ENCODE measurements around the gene S1PR3. TPM values are rescaled to one million over a fixed set of nuclear protein-coding genes. Genes with fewer than 3 reads are reported as not detected.

S1PR3 gene
- total RNA-seq, 4 donors from 2014 or later: 1.9 to 6.7 (median 4.3) TPM

- no peaks in the 10 kb centered on the region for H3K27me3 ChIP-seq
- H3K9me3 ChIP-seq: no peaks in the 10 kb centered on the region
- H3K4me1 ChIP-seq: peaks cover 0 to 8% (median 0%) of the 10 kb centered on the region in 4 donors
- no peaks in the 10 kb centered on the region for H3K36me3 ChIP-seq
- DNase-seq: no peak
- TF ChIP-seq POLR2A (IDR thresholded peaks at IDR 0.05): no peak
- no peak for TF ChIP-seq CTCF (IDR thresholded peaks at IDR 0.05)
- H3K27ac ChIP-seq: peak overlapping the region in 3 of 4 donors; percentile 17 to 78 (median 21)
- H3K4me3 ChIP-seq: no peak overlapping the region
These were observed 32.5 kb downstream of the S1PR3 start for GRCh38 chr9:89023740-89024139.

- DNase-seq: no peak
- Histone ChIP-seq H3K27me3 (no peaks in the 10 kb centered on the region), H3K9me3 (no peaks in the 10 kb centered on the region), H3K27ac (no peak overlapping the region), H3K4me3 (no peak overlapping the region), H3K36me3 (no peaks in the 10 kb centered on the region), H3K4me1 (peaks cover 0 to 8% (median 0%) of the 10 kb centered on the region in 4 donors)
- TF ChIP-seq CTCF (IDR thresholded peaks at IDR 0.05): no peak
- TF ChIP-seq POLR2A (IDR thresholded peaks at IDR 0.05): no peak
These were observed 33.5 kb downstream of the S1PR3 start for GRCh38 chr9:89024727-89025126.

GRCh38 chr9:89025553-89025952, 34.3 kb downstream of the S1PR3 start:
- TF ChIP-seq POLR2A (IDR thresholded peaks at IDR 0.05) (no peak), CTCF (IDR thresholded peaks at IDR 0.05) (no peak)
- Histone ChIP-seq H3K36me3 (no peaks in the 10 kb centered on the region), H3K4me1 (peaks cover 0 to 8% (median 0%) of the 10 kb centered on the region in 4 donors), H3K27me3 (no peaks in the 10 kb centered on the region), H3K4me3 (no peak overlapping the region), H3K9me3 (peaks cover 0 to 3% (median 0%) of the 10 kb centered on the region in 4 donors), H3K27ac (no peak overlapping the region)
- DNase-seq: no peak

- Histone ChIP-seq H3K9me3 (peaks cover 0 to 3% (median 0%) of the 10 kb centered on the region in 4 donors), H3K36me3 (no peaks in the 10 kb centered on the region), H3K4me3 (no peak overlapping the region), H3K27ac (no peak overlapping the region), H3K27me3 (no peaks in the 10 kb centered on the region), H3K4me1 (peaks cover 0 to 2% (median 0%) of the 10 kb centered on the region in 4 donors)
- no peak for TF ChIP-seq CTCF (IDR thresholded peaks at IDR 0.05)
- TF ChIP-seq POLR2A (IDR thresholded peaks at IDR 0.05): no peak
- no peak for DNase-seq
These were observed 35.6 kb downstream of the S1PR3 start for GRCh38 chr9:89026876-89027275.

- Histone ChIP-seq H3K4me1 (no peaks in the 10 kb centered on the region), H3K4me3 (no peak overlapping the region), H3K9me3 (peaks cover 0 to 3% (median 0%) of the 10 kb centered on the region in 4 donors), H3K27me3 (no peaks in the 10 kb centered on the region), H3K36me3 (no peaks in the 10 kb centered on the region), H3K27ac (no peak overlapping the region)
- no peak for DNase-seq
- TF ChIP-seq CTCF (IDR thresholded peaks at IDR 0.05): no peak
- no peak for TF ChIP-seq POLR2A (IDR thresholded peaks at IDR 0.05)
These were observed 38.5 kb downstream of the S1PR3 start for GRCh38 chr9:89029788-89030187.

- H3K27me3 ChIP-seq: no peaks in the 10 kb centered on the region
- H3K27ac ChIP-seq: no peak overlapping the region
- DNase-seq: no peak
- H3K4me3 ChIP-seq: no peak overlapping the region
- no peaks in the 10 kb centered on the region for H3K36me3 ChIP-seq
- H3K9me3 ChIP-seq: peaks cover 0 to 3% (median 0%) of the 10 kb centered on the region in 4 donors
- TF ChIP-seq POLR2A (IDR thresholded peaks at IDR 0.05) (no peak), CTCF (IDR thresholded peaks at IDR 0.05) (no peak)
- no peaks in the 10 kb centered on the region for H3K4me1 ChIP-seq
These were observed 40.9 kb downstream of the S1PR3 start for GRCh38 chr9:89032173-89032572.

Measured in Peyer's patch (tissue), 4 donors.